ENCODE measurements around the gene CCR2. TPM values are rescaled to one million over a fixed set of nuclear protein-coding genes. Genes with fewer than 3 reads are reported as not detected.

The CCR2 gene
- polyA plus RNA-seq (2013, experiment 1 of 2), result not detected
- polyA plus RNA-seq (2013, experiment 2 of 2), result not detected

- H3K36me3 ChIP-seq (ENCODE audit: control insufficient read depth in 1 of 2, insufficient read depth in 2 of 2, low read depth in 1 of 2, low read length in 2 of 2), result no peaks in the 10 kb centered on the region
- no peak within 1 kb of the TSS for H2AFZ ChIP-seq (ENCODE audit: low read depth, low read length)
- H4K91ac ChIP-seq (ENCODE audit: low read length), result no peak within 1 kb of the TSS
- no peak within 1 kb of the TSS for H3K27ac ChIP-seq (ENCODE audit: low read length, poor library complexity, severe bottlenecking)
- H3K4me2 ChIP-seq (ENCODE audit: low read length, poor library complexity, severe bottlenecking), result no peak within 1 kb of the TSS
- H2BK12ac ChIP-seq (ENCODE audit: low read length in 2 of 2), result no peak within 1 kb of the TSS
- H3K79me1 ChIP-seq (replicated peaks; ENCODE audit: low read length, poor library complexity, severe bottlenecking), result no peaks in the 10 kb centered on the region
- H2AK5ac ChIP-seq (ENCODE audit: low read length, severe bottlenecking), result no peak within 1 kb of the TSS
- no peak within 1 kb of the TSS for H3K18ac ChIP-seq (ENCODE audit: low read depth in 1 of 2, low read length in 2 of 2)
- no peak within 1 kb of the TSS for H3K14ac ChIP-seq (ENCODE audit: low read length in 2 of 2)
- no peak within 1 kb of the TSS for H2BK15ac ChIP-seq (ENCODE audit: low read depth, poor library complexity, severe bottlenecking)
- peaks cover 49 to 96% of the 10 kb centered on the region in 2 experiments for H3K27me3 ChIP-seq (ENCODE audit: control insufficient read depth in 1 of 2, insufficient read depth in 1 of 2, low read length in 2 of 2)
- H3K9ac ChIP-seq (ENCODE audit: low read length), result no peak within 1 kb of the TSS
- H3K23ac ChIP-seq (ENCODE audit: low read length in 2 of 2), result no peak within 1 kb of the TSS
- WGBS, result 79% methylated on average over 7 of the region's 7 CpGs
- H3K9me3 ChIP-seq (ENCODE audit: control insufficient read depth, low read length), result no peaks in the 10 kb centered on the region
- no peak within 1 kb of the TSS for H3K4ac ChIP-seq (ENCODE audit: low read depth in 1 of 2, low read length in 2 of 2)
- H4K8ac ChIP-seq (ENCODE audit: low read length), result no peak within 1 kb of the TSS
- H2BK120ac ChIP-seq (ENCODE audit: low read depth, low read length), result no peak within 1 kb of the TSS
- H3K4me3 ChIP-seq (ENCODE audit: insufficient read depth in 1 of 2, low read depth in 1 of 2, low read length in 2 of 2), result no peak within 1 kb of the TSS
- no peaks in the 10 kb centered on the region for H3K4me1 ChIP-seq (ENCODE audit: control insufficient read depth, insufficient read depth, low read depth, low read length)
- DNase-seq, result no peak
- no peak within 1 kb of the TSS for H2BK5ac ChIP-seq (ENCODE audit: low read depth, low read length, poor library complexity, severe bottlenecking)
These were observed at the start of gene CCR2 for GRCh38 chr3:46353647-46354410. TSS of gene CCR2 (plus strand) at chr3:46354111. CDS start at chr3:46357528, 3,417 bp downstream.

GRCh38 chr3:46304739-46305138 is 49.2 kb upstream of the CCR2 start:
- Histone ChIP-seq H3K14ac (ENCODE audit: low read length in 2 of 2) (no peak overlapping the region), H4K91ac (ENCODE audit: low read length) (no peak overlapping the region), H3K23ac (ENCODE audit: low read length in 2 of 2) (no peak overlapping the region), H2BK120ac (ENCODE audit: low read depth, low read length) (no peak overlapping the region), H2BK15ac (ENCODE audit: low read depth, poor library complexity, severe bottlenecking) (no peak overlapping the region), H3K4me2 (ENCODE audit: low read length, poor library complexity, severe bottlenecking) (no peak overlapping the region), H3K36me3 (ENCODE audit: control insufficient read depth in 1 of 2, insufficient read depth in 2 of 2, low read depth in 1 of 2, low read length in 2 of 2) (no peaks in the 10 kb centered on the region), H3K4me3 (ENCODE audit: insufficient read depth in 1 of 2, low read depth in 1 of 2, low read length in 2 of 2) (no peak overlapping the region), H3K27ac (ENCODE audit: low read length, poor library complexity, severe bottlenecking) (no peak overlapping the region), H2AK5ac (ENCODE audit: low read length, severe bottlenecking) (no peak overlapping the region), H4K8ac (ENCODE audit: low read length) (no peak overlapping the region), H2BK5ac (ENCODE audit: low read depth, low read length, poor library complexity, severe bottlenecking) (no peak overlapping the region), H3K9me3 (ENCODE audit: control insufficient read depth, low read length) (no peaks in the 10 kb centered on the region), H3K79me1 (replicated peaks; ENCODE audit: low read length, poor library complexity, severe bottlenecking) (no peaks in the 10 kb centered on the region), H2AFZ (ENCODE audit: low read depth, low read length) (no peak overlapping the region), H3K4ac (ENCODE audit: low read depth in 1 of 2, low read length in 2 of 2) (no peak overlapping the region), H2BK12ac (ENCODE audit: low read length in 2 of 2) (no peak overlapping the region), H3K9ac (ENCODE audit: low read length) (no peak overlapping the region), H3K4me1 (ENCODE audit: control insufficient read depth, insufficient read depth, low read depth, low read length) (no peaks in the 10 kb centered on the region), H3K27me3 (ENCODE audit: control insufficient read depth in 1 of 2, insufficient read depth in 1 of 2, low read length in 2 of 2) (peaks cover 0 to 14% of the 10 kb centered on the region in 2 experiments), H3K18ac (ENCODE audit: low read depth in 1 of 2, low read length in 2 of 2) (no peak overlapping the region)
- WGBS, result 100% methylated on average over 2 of the region's 3 CpGs
- no peak for DNase-seq

- no peak overlapping the region for H2BK15ac ChIP-seq (ENCODE audit: low read depth, poor library complexity, severe bottlenecking)
- H4K8ac ChIP-seq (ENCODE audit: low read length), result no peak overlapping the region
- DNase-seq, result peak; percentile 27
- no peak overlapping the region for H3K4me3 ChIP-seq (ENCODE audit: insufficient read depth in 1 of 2, low read depth in 1 of 2, low read length in 2 of 2)
- no peak overlapping the region for H2BK5ac ChIP-seq (ENCODE audit: low read depth, low read length, poor library complexity, severe bottlenecking)
- no peaks in the 10 kb centered on the region for H3K36me3 ChIP-seq (ENCODE audit: control insufficient read depth in 1 of 2, insufficient read depth in 2 of 2, low read depth in 1 of 2, low read length in 2 of 2)
- peaks cover 5 to 9% of the 10 kb centered on the region in 2 experiments for H3K27me3 ChIP-seq (ENCODE audit: control insufficient read depth in 1 of 2, insufficient read depth in 1 of 2, low read length in 2 of 2)
- H2AFZ ChIP-seq (ENCODE audit: low read depth, low read length), result no peak overlapping the region
- WGBS, result 89% methylated on average over 1 of the region's 1 CpG
- H2BK120ac ChIP-seq (ENCODE audit: low read depth, low read length), result no peak overlapping the region
- H3K9me3 ChIP-seq (ENCODE audit: control insufficient read depth, low read length), result no peaks in the 10 kb centered on the region
- H3K27ac ChIP-seq (ENCODE audit: low read length, poor library complexity, severe bottlenecking), result no peak overlapping the region
- no peak overlapping the region for H3K4me2 ChIP-seq (ENCODE audit: low read length, poor library complexity, severe bottlenecking)
- no peak overlapping the region for H3K23ac ChIP-seq (ENCODE audit: low read length in 2 of 2)
- H3K14ac ChIP-seq (ENCODE audit: low read length in 2 of 2), result no peak overlapping the region
- H2BK12ac ChIP-seq (ENCODE audit: low read length in 2 of 2), result no peak overlapping the region
- H4K91ac ChIP-seq (ENCODE audit: low read length), result no peak overlapping the region
- no peaks in the 10 kb centered on the region for H3K4me1 ChIP-seq (ENCODE audit: control insufficient read depth, insufficient read depth, low read depth, low read length)
- H3K79me1 ChIP-seq (replicated peaks; ENCODE audit: low read length, poor library complexity, severe bottlenecking), result no peaks in the 10 kb centered on the region
- no peak overlapping the region for H3K18ac ChIP-seq (ENCODE audit: low read depth in 1 of 2, low read length in 2 of 2)
- H3K4ac ChIP-seq (ENCODE audit: low read depth in 1 of 2, low read length in 2 of 2), result no peak overlapping the region
- no peak overlapping the region for H3K9ac ChIP-seq (ENCODE audit: low read length)
- no peak overlapping the region for H2AK5ac ChIP-seq (ENCODE audit: low read length, severe bottlenecking)
These were observed 40.9 kb upstream of the CCR2 start for GRCh38 chr3:46312991-46313390.

- H3K27me3 ChIP-seq (ENCODE audit: control insufficient read depth in 1 of 2, insufficient read depth in 1 of 2, low read length in 2 of 2), result peaks cover 5 to 9% of the 10 kb centered on the region in 2 experiments
- H3K9me3 ChIP-seq (ENCODE audit: control insufficient read depth, low read length), result no peaks in the 10 kb centered on the region
- no peak overlapping the region for H3K9ac ChIP-seq (ENCODE audit: low read length)
- no peak overlapping the region for H3K14ac ChIP-seq (ENCODE audit: low read length in 2 of 2)
- H2AK5ac ChIP-seq (ENCODE audit: low read length, severe bottlenecking), result no peak overlapping the region
- H3K79me1 ChIP-seq (replicated peaks; ENCODE audit: low read length, poor library complexity, severe bottlenecking), result no peaks in the 10 kb centered on the region
- H4K8ac ChIP-seq (ENCODE audit: low read length), result no peak overlapping the region
- no peak for DNase-seq
- H3K18ac ChIP-seq (ENCODE audit: low read depth in 1 of 2, low read length in 2 of 2), result no peak overlapping the region
- H4K91ac ChIP-seq (ENCODE audit: low read length), result no peak overlapping the region
- H3K27ac ChIP-seq (ENCODE audit: low read length, poor library complexity, severe bottlenecking), result no peak overlapping the region
- H3K36me3 ChIP-seq (ENCODE audit: control insufficient read depth in 1 of 2, insufficient read depth in 2 of 2, low read depth in 1 of 2, low read length in 2 of 2), result no peaks in the 10 kb centered on the region
- no peak overlapping the region for H2BK120ac ChIP-seq (ENCODE audit: low read depth, low read length)
- H3K4me1 ChIP-seq (ENCODE audit: control insufficient read depth, insufficient read depth, low read depth, low read length), result no peaks in the 10 kb centered on the region
- no peak overlapping the region for H3K4ac ChIP-seq (ENCODE audit: low read depth in 1 of 2, low read length in 2 of 2)
- no peak overlapping the region for H2BK12ac ChIP-seq (ENCODE audit: low read length in 2 of 2)
- no peak overlapping the region for H3K4me3 ChIP-seq (ENCODE audit: insufficient read depth in 1 of 2, low read depth in 1 of 2, low read length in 2 of 2)
- H2BK15ac ChIP-seq (ENCODE audit: low read depth, poor library complexity, severe bottlenecking), result no peak overlapping the region
- no peak overlapping the region for H2BK5ac ChIP-seq (ENCODE audit: low read depth, low read length, poor library complexity, severe bottlenecking)
- no peak overlapping the region for H3K4me2 ChIP-seq (ENCODE audit: low read length, poor library complexity, severe bottlenecking)
- no peak overlapping the region for H3K23ac ChIP-seq (ENCODE audit: low read length in 2 of 2)
- H2AFZ ChIP-seq (ENCODE audit: low read depth, low read length), result no peak overlapping the region
These were observed 39.4 kb upstream of the CCR2 start for GRCh38 chr3:46314517-46314916.
